ENCODE results near the gene ZNF326.

The ZNF326 gene

DNA sequence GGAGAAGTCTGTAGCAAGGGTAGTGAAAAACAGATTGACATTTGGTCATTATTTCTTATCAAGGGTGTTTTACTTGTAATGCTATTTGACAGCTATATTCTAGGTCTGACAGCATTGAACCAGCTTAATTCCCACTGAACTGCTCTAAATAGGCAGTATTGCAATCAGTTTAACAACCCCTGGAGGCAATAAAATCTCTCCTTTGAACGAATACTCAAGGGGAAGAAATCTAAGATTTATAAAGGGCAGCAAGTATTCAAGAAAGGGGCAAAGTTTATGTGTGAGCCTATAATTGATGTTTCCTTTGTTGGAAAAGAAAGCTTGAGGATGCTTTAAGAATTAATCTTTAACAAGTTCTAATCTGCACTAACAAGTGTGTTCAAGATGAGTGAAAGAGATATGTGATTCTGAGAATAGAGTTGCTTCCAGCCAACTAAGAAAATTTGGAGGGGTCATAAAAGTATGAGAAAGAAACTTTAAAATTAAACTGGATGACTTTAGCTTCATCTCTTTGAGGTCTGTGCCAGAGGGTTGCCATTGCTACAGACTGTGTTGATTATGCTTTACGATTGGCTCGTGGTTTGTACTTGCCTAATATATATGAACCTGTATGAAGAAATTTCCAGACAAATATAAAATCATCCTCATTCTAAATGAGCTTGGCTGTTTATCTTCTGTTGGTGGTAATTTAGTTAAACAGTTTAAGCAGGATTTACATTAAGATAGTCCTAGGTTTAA is 72.5 kb downstream of the ZNF326 start:
- H3K4me2 ChIP-seq (ENCODE audit: low read depth, low read length, poor library complexity, severe bottlenecking) = no peak overlapping the region
- no peaks in the 10 kb centered on the region for H3K27me3 ChIP-seq (ENCODE audit: low read length)
- no peak overlapping the region for H3K4me3 ChIP-seq (ENCODE audit: insufficient read depth, low read length, poor library complexity, severe bottlenecking)
- H3K36me3 ChIP-seq (ENCODE audit: low read length) = no peaks in the 10 kb centered on the region
- no peaks in the 10 kb centered on the region for H3K79me2 ChIP-seq (ENCODE audit: insufficient read depth, low read length)
- no peak overlapping the region for H3K9ac ChIP-seq (ENCODE audit: low read length)
- no peaks in the 10 kb centered on the region for H3K9me3 ChIP-seq (ENCODE audit: insufficient read depth, low read length)
- no peak for TF ChIP-seq CTCF (IDR thresholded peaks at IDR 0.05; ENCODE audit: insufficient read depth, low read length, poor library complexity, severe bottlenecking)
- TF ChIP-seq EZH2phosphoT487 (conservative IDR thresholded peaks at IDR 0.05; ENCODE audit: low read length) = no peak
- no peaks in the 10 kb centered on the region for H3F3A ChIP-seq (ENCODE audit: insufficient read depth)
- no peak overlapping the region for H3K27ac ChIP-seq (ENCODE audit: low read depth, low read length)
- no peaks in the 10 kb centered on the region for H4K20me1 ChIP-seq (ENCODE audit: low read depth, low read length)
- H2AFZ ChIP-seq (ENCODE audit: low read depth, low read length, severe bottlenecking) = no peak overlapping the region
- no peaks in the 10 kb centered on the region for H3K9me2 ChIP-seq (replicated peaks; ENCODE audit: insufficient read depth, low read length)

DNA sequence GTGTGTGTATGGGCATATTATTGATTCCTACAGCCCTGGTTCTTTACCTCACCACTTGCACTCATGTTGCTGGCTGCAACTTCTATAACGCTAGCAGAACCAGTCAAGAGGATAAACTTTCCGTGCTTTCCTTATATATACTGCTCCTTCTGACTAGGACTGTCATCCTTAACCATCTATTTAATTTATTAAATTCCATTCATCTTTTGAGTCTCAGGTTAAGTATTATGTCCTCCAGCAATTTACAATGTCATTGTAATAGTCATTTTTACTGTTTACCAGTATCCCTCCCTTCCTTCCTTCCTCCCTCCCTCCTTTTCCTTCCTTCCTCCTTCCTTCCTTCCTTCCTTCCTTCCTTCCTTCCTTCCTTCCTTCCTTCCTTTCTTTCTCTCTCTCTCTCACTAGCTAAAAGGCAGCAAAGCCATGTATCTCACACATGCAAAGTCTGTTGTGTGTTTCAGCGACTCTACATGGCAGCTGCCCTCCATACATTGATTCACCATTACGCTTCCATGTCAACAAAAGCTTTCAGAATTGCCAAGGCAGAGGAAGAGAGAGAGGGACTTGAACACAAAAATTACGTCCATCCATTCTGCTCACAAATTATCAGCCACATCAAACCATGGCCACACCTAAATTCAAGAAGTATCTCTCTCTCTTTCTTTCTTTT is 73.8 kb downstream of the ZNF326 start:
- Histone ChIP-seq H3K9me3 (ENCODE audit: insufficient read depth, low read length) (no peaks in the 10 kb centered on the region), H4K20me1 (ENCODE audit: low read depth, low read length) (no peaks in the 10 kb centered on the region), H3K9ac (ENCODE audit: low read length) (no peak overlapping the region), H3K27ac (ENCODE audit: low read depth, low read length) (no peak overlapping the region), H3K9me2 (replicated peaks; ENCODE audit: insufficient read depth, low read length) (no peaks in the 10 kb centered on the region), H3K36me3 (ENCODE audit: low read length) (no peaks in the 10 kb centered on the region), H3K4me3 (ENCODE audit: insufficient read depth, low read length, poor library complexity, severe bottlenecking) (no peak overlapping the region), H3F3A (ENCODE audit: insufficient read depth) (no peaks in the 10 kb centered on the region), H3K4me2 (ENCODE audit: low read depth, low read length, poor library complexity, severe bottlenecking) (no peak overlapping the region), H3K27me3 (ENCODE audit: low read length) (no peaks in the 10 kb centered on the region), H3K79me2 (ENCODE audit: insufficient read depth, low read length) (no peaks in the 10 kb centered on the region), H2AFZ (ENCODE audit: low read depth, low read length, severe bottlenecking) (no peak overlapping the region)
- no peak for TF ChIP-seq EZH2phosphoT487 (conservative IDR thresholded peaks at IDR 0.05; ENCODE audit: low read length)
- TF ChIP-seq CTCF (IDR thresholded peaks at IDR 0.05; ENCODE audit: insufficient read depth, low read length, poor library complexity, severe bottlenecking) = no peak

DNA sequence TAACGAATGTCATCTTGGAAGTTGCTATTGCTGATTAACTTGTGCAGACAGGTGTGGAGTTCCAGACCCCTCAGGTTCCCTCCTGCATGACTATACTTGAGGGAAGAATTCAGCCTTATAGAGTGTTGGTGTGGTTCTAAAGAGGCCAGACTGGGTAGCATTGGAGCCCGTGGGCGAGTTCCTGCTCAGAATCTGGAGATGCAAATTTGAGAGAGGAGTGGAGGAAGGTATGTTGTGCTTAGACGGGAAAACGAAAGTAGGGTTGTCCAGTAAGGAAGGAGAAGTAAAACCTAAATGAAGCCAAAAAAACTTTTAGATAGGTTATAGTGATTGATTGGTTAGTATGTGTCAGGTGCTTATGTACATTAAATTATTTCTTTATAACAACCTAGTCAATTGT is 79.2 kb downstream of the ZNF326 start:
- no peak overlapping the region for H3K9ac ChIP-seq (ENCODE audit: low read length)
- no peaks in the 10 kb centered on the region for H3F3A ChIP-seq (ENCODE audit: insufficient read depth)
- H2AFZ ChIP-seq (ENCODE audit: low read depth, low read length, severe bottlenecking) = no peak overlapping the region
- H3K9me2 ChIP-seq (replicated peaks; ENCODE audit: insufficient read depth, low read length) = no peaks in the 10 kb centered on the region
- no peak overlapping the region for H3K4me2 ChIP-seq (ENCODE audit: low read depth, low read length, poor library complexity, severe bottlenecking)
- no peaks in the 10 kb centered on the region for H3K27me3 ChIP-seq (ENCODE audit: low read length)
- no peaks in the 10 kb centered on the region for H3K9me3 ChIP-seq (ENCODE audit: insufficient read depth, low read length)
- no peaks in the 10 kb centered on the region for H4K20me1 ChIP-seq (ENCODE audit: low read depth, low read length)
- H3K27ac ChIP-seq (ENCODE audit: low read depth, low read length) = no peak overlapping the region
- no peaks in the 10 kb centered on the region for H3K36me3 ChIP-seq (ENCODE audit: low read length)
- no peak overlapping the region for H3K4me3 ChIP-seq (ENCODE audit: insufficient read depth, low read length, poor library complexity, severe bottlenecking)
- no peak for TF ChIP-seq EZH2phosphoT487 (conservative IDR thresholded peaks at IDR 0.05; ENCODE audit: low read length)
- H3K79me2 ChIP-seq (ENCODE audit: insufficient read depth, low read length) = no peaks in the 10 kb centered on the region

DNA sequence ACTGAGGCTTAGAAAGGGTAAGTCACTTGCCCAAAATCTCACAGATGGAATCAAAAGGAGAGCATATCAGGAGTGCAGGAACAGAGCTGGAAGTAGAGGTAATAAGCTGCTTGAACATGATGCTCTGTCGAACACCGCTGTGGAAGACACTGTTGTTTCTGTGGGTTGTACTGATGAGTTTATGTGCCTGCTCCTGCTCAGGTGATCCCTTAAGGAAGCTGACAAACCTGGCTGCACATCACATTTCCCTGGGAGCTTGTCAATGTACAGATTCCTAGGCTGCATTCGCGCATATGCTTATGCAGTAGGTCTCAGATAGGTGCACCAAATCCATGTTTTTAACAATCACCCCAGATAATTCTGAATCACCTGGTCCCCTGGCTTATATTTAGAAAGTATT is 79.7 kb downstream of the ZNF326 start:
- H4K20me1 ChIP-seq (ENCODE audit: low read depth, low read length) = no peaks in the 10 kb centered on the region
- no peak overlapping the region for H2AFZ ChIP-seq (ENCODE audit: low read depth, low read length, severe bottlenecking)
- no peaks in the 10 kb centered on the region for H3K27me3 ChIP-seq (ENCODE audit: low read length)
- H3K4me2 ChIP-seq (ENCODE audit: low read depth, low read length, poor library complexity, severe bottlenecking) = no peak overlapping the region
- H3K36me3 ChIP-seq (ENCODE audit: low read length) = no peaks in the 10 kb centered on the region
- no peaks in the 10 kb centered on the region for H3F3A ChIP-seq (ENCODE audit: insufficient read depth)
- H3K4me3 ChIP-seq (ENCODE audit: insufficient read depth, low read length, poor library complexity, severe bottlenecking) = no peak overlapping the region
- no peaks in the 10 kb centered on the region for H3K79me2 ChIP-seq (ENCODE audit: insufficient read depth, low read length)
- H3K9me2 ChIP-seq (replicated peaks; ENCODE audit: insufficient read depth, low read length) = no peaks in the 10 kb centered on the region
- no peaks in the 10 kb centered on the region for H3K9me3 ChIP-seq (ENCODE audit: insufficient read depth, low read length)
- TF ChIP-seq CTCF (IDR thresholded peaks at IDR 0.05; ENCODE audit: insufficient read depth, low read length, poor library complexity, severe bottlenecking) (no peak), EZH2phosphoT487 (conservative IDR thresholded peaks at IDR 0.05; ENCODE audit: low read length) (no peak)
- no peak overlapping the region for H3K27ac ChIP-seq (ENCODE audit: low read depth, low read length)
- H3K9ac ChIP-seq (ENCODE audit: low read length) = no peak overlapping the region
